Thoracic aorta (tissue), 2 donors: ENCODE measurements around the gene NUP210. TPM values are rescaled to one million over a fixed set of nuclear protein-coding genes. Genes with fewer than 3 reads are reported as not detected.

Source experiments
- ATAC-seq: fragments of 150-250 bp; one replicate; pipeline ENCODE4 v1.8.0; 2017; ENCODE audit warnings: low read depth; ENCODE audit not compliant: insufficient number of reproducible peaks, low FRiP score
- DNase-seq: peaks from one replicate; pipeline ENCODE4 v3.0.0-alpha.2; 2020; ENCODE audit warnings: low spot score
- H3K27ac ChIP-seq, 2 donors: fragments of 200-600 bp; sonication (generic); 1 replicate in 1 of 2; 2 replicates in 1 of 2; pipeline ENCODE4 v1.5.1; 2016; ENCODE audit warnings: mild to moderate bottlenecking in 2 of 2, moderate library complexity in 2 of 2
- H3K27me3 ChIP-seq: fragments of 200-600 bp; sonication (generic); replicated peaks from 2 replicates; pipeline ENCODE4 v1.6.0; 2016; ENCODE audit warnings: mild to moderate bottlenecking; ENCODE audit not compliant: insufficient read depth
- H3K36me3 ChIP-seq: fragments of 200-600 bp; sonication (generic); one replicate; pipeline ENCODE4 v1.5.1; 2016
- H3K4me1 ChIP-seq, 2 donors: fragments of 200-600 bp; sonication (generic); 1 replicate in 1 of 2; 2 replicates in 1 of 2; pipeline versions ENCODE4 v1.5.1 to v1.6.0; 2016; ENCODE audit warnings: low read depth in 2 of 2, mild to moderate bottlenecking in 1 of 2; ENCODE audit not compliant: control insufficient read depth in 1 of 2
- H3K4me3 ChIP-seq: fragments of 200-600 bp; sonication (generic); 2 replicates; pipeline ENCODE4 v1.5.1; 2016; ENCODE audit warnings: mild to moderate bottlenecking
- H3K9me3 ChIP-seq: fragments of 200-600 bp; sonication (generic); 2 replicates; pipeline ENCODE4 v1.5.1; 2016
- CTCF ChIP-seq: fragments of 200-600 bp; sonication (generic); IDR thresholded peaks from one replicate; pipeline ENCODE4 v1.5.1; 2019; ENCODE audit warnings: antibody characterized with exemption
- total RNA-seq, 2 donors: library from RNA; depleted of rRNA; stranded (reverse); fragments of >200 nt; gene quantifications; one replicate each; pipeline versions ENCODE4 v1.1.0 to v1.2.3, GENCODE V29; 2016

Gene NUP210
- total RNA-seq, 2 donors from 2014 or later, result 3.7 to 4.3 TPM

GRCh38 chr3:13317596-13318320, 102.4 kb downstream of the NUP210 start:
- Histone ChIP-seq H3K9me3 (no peaks in the 10 kb centered on the region), H3K36me3 (no peaks in the 10 kb centered on the region), H3K27me3 (no peaks in the 10 kb centered on the region), H3K4me1 (no peaks in the 10 kb centered on the region), H3K4me3 (no peak overlapping the region), H3K27ac (no peak overlapping the region)
- ATAC-seq (no peak), DNase-seq (no peak)
- TF ChIP-seq CTCF, result no peak

DNA sequence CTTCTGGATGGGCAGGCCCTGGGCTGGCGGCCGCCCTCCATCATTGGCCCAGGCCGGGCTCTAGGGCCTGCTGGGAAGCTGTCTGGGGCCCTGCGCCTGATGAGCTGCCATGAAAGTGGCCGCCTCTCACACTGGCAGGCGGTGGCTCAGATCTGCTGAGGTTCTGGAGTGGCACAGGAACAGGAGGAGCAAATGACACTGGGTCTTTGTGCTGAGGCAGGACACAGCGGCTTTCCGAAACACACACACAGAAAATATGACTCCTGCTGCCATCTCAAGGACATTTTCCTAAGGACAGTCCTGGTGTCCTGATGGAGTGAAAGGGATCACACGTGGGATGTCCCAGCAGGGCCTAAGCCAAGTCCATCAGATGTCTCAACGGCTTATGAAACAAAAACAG, 103.5 kb downstream of the NUP210 start:
- no peak for ATAC-seq
- H3K4me3 ChIP-seq, result no peak overlapping the region
- H3K27me3 ChIP-seq, result no peaks in the 10 kb centered on the region
- H3K9me3 ChIP-seq, result no peaks in the 10 kb centered on the region
- H3K27ac ChIP-seq, result no peak overlapping the region
- H3K4me1 ChIP-seq, result no peaks in the 10 kb centered on the region
- no peak for DNase-seq
- H3K36me3 ChIP-seq, result no peaks in the 10 kb centered on the region
- TF ChIP-seq CTCF, result no peak

DNA sequence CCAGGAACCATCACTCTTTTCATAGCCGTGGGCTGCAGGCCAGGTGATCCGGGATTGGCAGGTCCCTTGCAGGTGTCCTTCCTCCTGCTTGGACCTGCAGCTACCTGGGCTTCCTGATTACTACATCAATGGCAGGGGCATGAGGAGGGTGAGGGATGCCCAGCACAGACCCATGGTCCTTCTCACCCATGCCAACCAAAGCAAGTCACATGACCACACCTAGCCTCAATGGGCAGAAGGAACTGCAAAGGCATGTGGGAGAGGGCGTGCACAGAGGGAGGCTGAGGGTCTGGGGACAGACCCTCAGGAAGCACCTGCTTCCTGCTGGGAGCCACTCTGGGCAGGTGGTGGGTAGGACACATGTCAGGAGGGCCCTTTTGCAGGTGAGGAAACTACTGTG, 105.2 kb downstream of the NUP210 start:
- no peaks in the 10 kb centered on the region for H3K4me1 ChIP-seq
- DNase-seq (no peak), ATAC-seq (no peak)
- no peaks in the 10 kb centered on the region for H3K36me3 ChIP-seq
- TF ChIP-seq CTCF, result no peak
- H3K27me3 ChIP-seq, result no peaks in the 10 kb centered on the region
- no peaks in the 10 kb centered on the region for H3K9me3 ChIP-seq
- H3K27ac ChIP-seq, result no peak overlapping the region
- H3K4me3 ChIP-seq, result no peak overlapping the region

- TF ChIP-seq CTCF, result no peak
- Histone ChIP-seq H3K9me3 (no peaks in the 10 kb centered on the region), H3K36me3 (no peaks in the 10 kb centered on the region), H3K4me1 (no peaks in the 10 kb centered on the region), H3K4me3 (no peak overlapping the region), H3K27me3 (no peaks in the 10 kb centered on the region), H3K27ac (no peak overlapping the region)
- ATAC-seq, result no peak
- no peak for DNase-seq
These were observed 106.3 kb downstream of the NUP210 start for GRCh38 chr3:13313813-13314212.

DNA sequence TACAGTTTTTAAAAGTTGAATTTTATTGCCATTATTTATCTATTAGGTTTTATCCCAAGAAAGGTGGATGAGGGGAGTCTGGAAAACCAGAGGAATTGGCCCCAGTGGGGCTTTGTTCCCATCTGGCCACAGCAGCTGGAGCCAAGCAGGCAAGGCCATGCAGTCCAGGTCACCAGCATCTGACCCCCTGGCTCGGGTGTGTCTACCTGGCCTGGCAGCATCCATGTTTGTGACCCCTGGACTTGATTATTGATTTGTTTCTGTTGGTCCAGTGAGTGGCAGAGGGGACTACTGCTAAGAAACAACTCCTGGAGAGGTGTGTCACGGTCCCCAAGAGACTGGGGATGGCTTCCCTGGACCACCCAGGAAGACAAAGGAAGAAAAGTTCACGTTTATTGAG, 111.1 kb downstream of the NUP210 start:
- H3K36me3 ChIP-seq, result no peaks in the 10 kb centered on the region
- H3K27me3 ChIP-seq, result no peaks in the 10 kb centered on the region
- DNase-seq, result no peak
- no peak overlapping the region for H3K4me3 ChIP-seq
- no peaks in the 10 kb centered on the region for H3K9me3 ChIP-seq
- no peak for TF ChIP-seq CTCF
- H3K27ac ChIP-seq, result no peak overlapping the region
- no peak for ATAC-seq
- H3K4me1 ChIP-seq, result no peaks in the 10 kb centered on the region
